Measurements from ENCODE around the gene BAHCC1. TPM values are rescaled to one million over a fixed set of nuclear protein-coding genes. Genes with fewer than 3 reads are reported as not detected.

BAHCC1 gene
- total RNA-seq, 1 donor from 2014 or later: 74.3 TPM

GRCh38 chr17:81433656-81434055 lies 38.4 kb downstream of the BAHCC1 start:
- H3K4me1 Mint-ChIP-seq (ENCODE audit: unreplicated experiment): no peaks in the 10 kb centered on the region
- H3K27me3 Mint-ChIP-seq: no peaks in the 10 kb centered on the region
- H3K27ac Mint-ChIP-seq: no peak overlapping the region
- no peak for TF ChIP-seq CTCF (conservative IDR thresholded peaks at IDR 0.05)
- no peaks in the 10 kb centered on the region for H3K36me3 Mint-ChIP-seq
- DNase-seq (ENCODE audit: extremely low spot score, unreplicated experiment): no peak
- no peaks in the 10 kb centered on the region for H3K9me3 Mint-ChIP-seq
- H3K4me3 Mint-ChIP-seq: no peak overlapping the region

- Mint-ChIP-seq H3K4me3 (no peak overlapping the region), H3K9me3 (no peaks in the 10 kb centered on the region), H3K36me3 (no peaks in the 10 kb centered on the region), H3K27ac (no peak overlapping the region), H3K27me3 (no peaks in the 10 kb centered on the region), H3K4me1 (ENCODE audit: unreplicated experiment) (no peaks in the 10 kb centered on the region)
- no peak for TF ChIP-seq CTCF (conservative IDR thresholded peaks at IDR 0.05)
- DNase-seq (ENCODE audit: extremely low spot score, unreplicated experiment): no peak
These were observed 38.8 kb downstream of the BAHCC1 start for GRCh38 chr17:81434072-81434471.

- no peak for DNase-seq (ENCODE audit: extremely low spot score, unreplicated experiment)
- H3K9me3 Mint-ChIP-seq: no peaks in the 10 kb centered on the region
- H3K27me3 Mint-ChIP-seq: no peaks in the 10 kb centered on the region
- no peaks in the 10 kb centered on the region for H3K36me3 Mint-ChIP-seq
- no peak overlapping the region for H3K4me3 Mint-ChIP-seq
- no peak overlapping the region for H3K27ac Mint-ChIP-seq
- no peak for TF ChIP-seq CTCF (conservative IDR thresholded peaks at IDR 0.05)
- H3K4me1 Mint-ChIP-seq (ENCODE audit: unreplicated experiment): no peaks in the 10 kb centered on the region
These were observed 39.6 kb downstream of the BAHCC1 start for GRCh38 chr17:81434681-81435417.

GRCh38 chr17:81435652-81436293 lies 40.5 kb downstream of the BAHCC1 start:
- no peak for DNase-seq (ENCODE audit: extremely low spot score, unreplicated experiment)
- Mint-ChIP-seq H3K9me3 (no peaks in the 10 kb centered on the region), H3K4me1 (ENCODE audit: unreplicated experiment) (no peaks in the 10 kb centered on the region), H3K27me3 (no peaks in the 10 kb centered on the region), H3K36me3 (no peaks in the 10 kb centered on the region), H3K27ac (no peak overlapping the region), H3K4me3 (no peak overlapping the region)
- no peak for TF ChIP-seq CTCF (conservative IDR thresholded peaks at IDR 0.05)

GRCh38 chr17:81436294-81436849 lies 41.1 kb downstream of the BAHCC1 start:
- H3K36me3 Mint-ChIP-seq: no peaks in the 10 kb centered on the region
- no peak overlapping the region for H3K4me3 Mint-ChIP-seq
- H3K9me3 Mint-ChIP-seq: no peaks in the 10 kb centered on the region
- no peak overlapping the region for H3K27ac Mint-ChIP-seq
- no peaks in the 10 kb centered on the region for H3K27me3 Mint-ChIP-seq
- no peak for DNase-seq (ENCODE audit: extremely low spot score, unreplicated experiment)
- TF ChIP-seq CTCF (conservative IDR thresholded peaks at IDR 0.05): no peak
- no peaks in the 10 kb centered on the region for H3K4me1 Mint-ChIP-seq (ENCODE audit: unreplicated experiment)
